Neural cell (in vitro differentiated cells): ENCODE measurements around the gene FERMT3. TPM values are rescaled to one million over a fixed set of nuclear protein-coding genes. Genes with fewer than 3 reads are reported as not detected.

ENCODE experiments used
- H2AFZ ChIP-seq: fragments of 200-600, 300-800 bp; sonication (generic), shearing (Covaris generic); 2 replicates; pipeline ENCODE4 v1.6.0; 2014; ENCODE audit warnings: low read depth, mild to moderate bottlenecking, antibody characterized with exemption, low read length, moderate library complexity
- H3F3A ChIP-seq: fragments of 200-600 bp; shearing (Covaris generic); 2 replicates; pipeline ENCODE4 v1.6.1; 2016; ENCODE audit warnings: mild to moderate bottlenecking, moderate library complexity, mixed read lengths, antibody characterized with exemption, low read length; ENCODE audit not compliant: insufficient read depth, poor library complexity, severe bottlenecking
- H3K27ac ChIP-seq: fragments of 200-600, 300-800 bp; sonication (generic), shearing (Covaris generic); 2 replicates; pipeline ENCODE4 v1.5.1; 2014; ENCODE audit warnings: mild to moderate bottlenecking, low read length, moderate library complexity
- H3K27me3 ChIP-seq: fragments of 300-800, 200-600 bp; sonication (generic), shearing (Covaris generic); 2 replicates; pipeline ENCODE4 v1.6.0; 2014; ENCODE audit warnings: mild to moderate bottlenecking, low read depth, low read length, moderate library complexity; ENCODE audit not compliant: insufficient read depth
- H3K36me3 ChIP-seq: fragments of 300-800, 200-600 bp; sonication (generic), shearing (Covaris generic); 2 replicates; pipeline ENCODE4 v1.5.1; 2014; ENCODE audit warnings: mild to moderate bottlenecking, antibody characterized with exemption, low read length, moderate library complexity; ENCODE audit not compliant: insufficient read depth
- H3K4me2 ChIP-seq: fragments of 300-800, 200-600 bp; sonication (generic), shearing (Covaris generic); 2 replicates; pipeline ENCODE4 v1.6.0; 2014; ENCODE audit warnings: mild to moderate bottlenecking, low read length
- H3K4me3 ChIP-seq: fragments of 300-800, 200-600 bp; sonication (generic), shearing (Covaris generic); 2 replicates; pipeline ENCODE4 v1.5.1; 2014; ENCODE audit warnings: mild to moderate bottlenecking, low read length, moderate library complexity
- H3K79me2 ChIP-seq: fragments of 200-600 bp; shearing (Covaris generic); replicated peaks from 2 replicates; pipeline ENCODE4 v1.6.0; 2014; ENCODE audit warnings: mild to moderate bottlenecking, low read length, moderate library complexity; ENCODE audit not compliant: insufficient read depth
- H3K9ac ChIP-seq: fragments of 300-800, 200-600 bp; sonication (generic), shearing (Covaris generic); 2 replicates; pipeline ENCODE4 v1.6.1; 2016; ENCODE audit warnings: mild to moderate bottlenecking, low read length, mixed read lengths
- H3K9me2 ChIP-seq: fragments of 200-600 bp; shearing (Covaris generic); 2 replicates; pipeline ENCODE4 v1.6.1; 2016; ENCODE audit warnings: mild to moderate bottlenecking, low read length, mixed read lengths; ENCODE audit not compliant: insufficient read depth
- H3K9me3 ChIP-seq: fragments of 200-600, 300-800 bp; sonication (generic), shearing (Covaris generic); 2 replicates; pipeline ENCODE4 v1.6.1; 2016; ENCODE audit warnings: mild to moderate bottlenecking, mixed run types, low read length, moderate library complexity, mixed read lengths
- H4K20me1 ChIP-seq: fragments of 200-600 bp; shearing (Covaris generic); 2 replicates; pipeline ENCODE4 v1.6.1; 2016; ENCODE audit warnings: mild to moderate bottlenecking, mixed run types; ENCODE audit not compliant: insufficient read depth
- CTCF ChIP-seq: fragments of 450-650 bp; IDR thresholded peaks from 2 replicates; pipeline ENCODE4 v1.5.1; 2014; ENCODE audit warnings: antibody characterized with exemption, mild to moderate bottlenecking, moderate library complexity; ENCODE audit not compliant: poor library complexity, severe bottlenecking
- EP300 ChIP-seq: fragments of 450-650 bp; conservative IDR thresholded peaks from 2 replicates; pipeline ENCODE4 v1.6.1; 2014; ENCODE audit warnings: antibody characterized with exemption, mild to moderate bottlenecking, moderate library complexity; ENCODE audit not compliant: poor library complexity, severe bottlenecking
- EZH2 ChIP-seq: fragments of 200-600, 300-800 bp; shearing (Covaris generic), sonication (generic); IDR thresholded peaks from 2 replicates; pipeline ENCODE4 v1.6.1; 2014; ENCODE audit warnings: antibody characterized with exemption, low read length, borderline replicate concordance, mild to moderate bottlenecking; ENCODE audit not compliant: insufficient read depth, poor library complexity, severe bottlenecking
- MXI1 ChIP-seq: fragments of 450-650 bp; conservative IDR thresholded peaks from 2 replicates; pipeline ENCODE4 v1.6.1; 2014; ENCODE audit warnings: antibody characterized with exemption, mild to moderate bottlenecking; ENCODE audit not compliant: poor library complexity, severe bottlenecking
- POLR2AphosphoS5 ChIP-seq: IDR thresholded peaks from 2 replicates; pipeline ENCODE4 v1.6.1; 2012
- RAD21 ChIP-seq: fragments of 450-650 bp; conservative IDR thresholded peaks from 2 replicates; pipeline ENCODE4 v1.6.1; 2014; ENCODE audit warnings: antibody characterized with exemption, mild to moderate bottlenecking, moderate library complexity
- REST ChIP-seq: IDR thresholded peaks from 2 replicates; pipeline ENCODE4 v1.6.1; 2012; ENCODE audit warnings: borderline replicate concordance
- SMC3 ChIP-seq: fragments of 450-650 bp; conservative IDR thresholded peaks from 2 replicates; pipeline ENCODE4 v1.6.1; 2014; ENCODE audit warnings: antibody characterized with exemption, mild to moderate bottlenecking, moderate library complexity; ENCODE audit not compliant: poor library complexity
- TAF1 ChIP-seq: IDR thresholded peaks from 2 replicates; pipeline ENCODE4 v1.6.1; 2012; ENCODE audit warnings: low read depth
- polyA plus RNA-seq: library from polyadenylated mRNA; depleted of rRNA; stranded (reverse); fragments of >200 nt; gene quantifications from 2 replicates; pipeline ENCODE4 v1.2.3, GENCODE V29; 2014

FERMT3 gene
- polyA plus RNA-seq, 1 donor from 2014 or later: 0.89 TPM

- H3K36me3 ChIP-seq: no peaks in the 10 kb centered on the region
- TF ChIP-seq CTCF: no peak
- no peak for TF ChIP-seq RAD21
- TF ChIP-seq SMC3: no peak
- no peak for TF ChIP-seq EZH2
- no peak for TF ChIP-seq POLR2AphosphoS5
- TF ChIP-seq TAF1: no peak
- no peak for TF ChIP-seq MXI1
- no peak for TF ChIP-seq REST
- TF ChIP-seq EP300: no peak
- no peak overlapping the region for H3K4me2 ChIP-seq
- H3K27ac ChIP-seq: no peak overlapping the region
- H3K4me3 ChIP-seq: no peak overlapping the region
- H3K9me3 ChIP-seq: no peaks in the 10 kb centered on the region
- no peak overlapping the region for H2AFZ ChIP-seq
- H3K27me3 ChIP-seq: peaks cover 8% of the 10 kb centered on the region
- no peaks in the 10 kb centered on the region for H4K20me1 ChIP-seq
- no peaks in the 10 kb centered on the region for H3K9me2 ChIP-seq
- peaks cover 13% of the 10 kb centered on the region for H3K79me2 ChIP-seq
- no peaks in the 10 kb centered on the region for H3F3A ChIP-seq
- peak overlapping the region; percentile 50 for H3K9ac ChIP-seq
Observed at GRCh38 chr11:64249563-64250414, 43.3 kb downstream of the FERMT3 start.

DNA sequence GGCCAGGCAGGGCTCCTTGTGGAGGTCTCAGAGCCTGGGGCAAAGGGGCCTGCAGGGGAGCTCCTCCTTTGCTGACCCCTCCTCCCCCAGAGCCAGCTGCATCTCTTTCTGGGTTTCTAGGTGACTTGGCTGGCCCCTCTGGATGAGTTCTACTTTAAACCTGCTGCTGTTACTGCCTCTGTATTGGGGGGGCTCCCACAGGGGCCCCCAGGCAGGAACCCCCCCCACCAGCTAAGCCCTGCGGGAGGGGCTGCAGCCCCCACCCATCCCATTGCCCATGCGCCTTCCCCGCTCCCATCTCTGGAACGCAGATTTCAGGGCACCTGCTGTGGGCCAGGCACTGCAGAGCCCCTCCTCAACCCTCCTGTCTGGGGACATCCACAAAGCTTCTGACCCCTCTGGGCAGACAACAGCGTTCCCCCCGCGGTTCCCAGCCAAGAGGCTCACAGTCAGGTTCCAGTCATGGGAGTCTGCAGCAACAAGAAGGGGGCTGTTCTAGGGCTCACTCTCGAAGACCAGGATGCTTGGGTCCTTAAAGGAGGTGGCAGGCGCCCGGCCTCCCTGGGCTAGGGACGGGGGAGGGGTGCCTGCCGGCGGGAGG is 44.0 kb downstream of the FERMT3 start:
- peaks cover 8% of the 10 kb centered on the region for H3K27me3 ChIP-seq
- H3K79me2 ChIP-seq: peaks cover 7% of the 10 kb centered on the region
- H3K9ac ChIP-seq: peak overlapping the region; percentile 50
- H2AFZ ChIP-seq: no peak overlapping the region
- H3K9me2 ChIP-seq: no peaks in the 10 kb centered on the region
- no peak overlapping the region for H3K4me2 ChIP-seq
- H3K36me3 ChIP-seq: no peaks in the 10 kb centered on the region
- peak overlapping the region; percentile 5 for H3K27ac ChIP-seq
- peak overlapping the region; percentile 59 for H3K4me3 ChIP-seq
- no peaks in the 10 kb centered on the region for H3F3A ChIP-seq
- H3K9me3 ChIP-seq: no peaks in the 10 kb centered on the region
- no peaks in the 10 kb centered on the region for H4K20me1 ChIP-seq
- TF ChIP-seq EP300: no peak
- no peak for TF ChIP-seq SMC3
- TF ChIP-seq RAD21: no peak
- TF ChIP-seq REST: no peak
- no peak for TF ChIP-seq MXI1
